Psoas muscle (tissue), 8 donors: ENCODE measurements around the gene CYB5D1. TPM values are rescaled to one million over a fixed set of nuclear protein-coding genes. Genes with fewer than 3 reads are reported as not detected.

Experiments used
- ATAC-seq, 4 donors: fragments of 200-7000 bp; cut with Tn5 transposase; one replicate each; pipeline ENCODE4 v1.9.1; 2020; ENCODE audit warnings: moderate library complexity in 3 of 4, mild to moderate bottlenecking in 2 of 4
- DNase-seq, 2 donors: peaks; one replicate each; pipeline ENCODE4 v3.0.0-alpha.2; 2020
- H3K27ac ChIP-seq: fragments of 200-600 bp; one replicate; pipeline ENCODE4 v1.8.0; 2022
- H3K27me3 ChIP-seq, 3 donors: fragments of 200-600 bp in 1 of 3; one replicate each; pipeline versions ENCODE4 v1.6.1 to v1.8.0; 2013 to 2022; ENCODE audit warnings: low read length in 2 of 3, mild to moderate bottlenecking in 2 of 3, moderate library complexity in 1 of 3; ENCODE audit not compliant: insufficient read depth in 3 of 3
- H3K36me3 ChIP-seq, 2 donors: fragments of 200-600 bp in 1 of 2; one replicate each; pipeline versions ENCODE4 v1.6.1 to v1.8.0; 2013 to 2022; ENCODE audit warnings: low read depth in 1 of 2, mild to moderate bottlenecking in 1 of 2, moderate library complexity in 1 of 2; ENCODE audit not compliant: insufficient read depth in 1 of 2
- H3K4me1 ChIP-seq: fragments of 200-600 bp; one replicate; pipeline ENCODE4 v1.8.0; 2022
- H3K4me3 ChIP-seq: fragments of 200-600 bp; one replicate; pipeline ENCODE4 v1.8.0; 2022; ENCODE audit warnings: mild to moderate bottlenecking
- H3K9me3 ChIP-seq: fragments of 200-600 bp; one replicate; pipeline ENCODE4 v1.8.0; 2022
- WGBS, 3 donors: extraction: QIAGEN DNeasy Blood & Tissue Kit; methylation state at CpG; one replicate each; pipeline versions ENCODE4 v1.1.6 to v1.1.7; 2013; 5-methylcytosine and 5-hydroxymethylcytosine counted together
- intact Hi-C, 2 donors: fragments of 100-400 bp; cut with DNase I; formaldehyde crosslinking; loops; one replicate each; pipeline versions ENCODE4 v1.11.0 to v1.14.2; 2022
- polyA plus RNA-seq, 3 donors: library from polyadenylated mRNA; stranded (reverse); fragments of 200-250 nt; gene quantifications; one replicate each; pipeline ENCODE4 v1.2.3, GENCODE V29; 2013
- total RNA-seq, 4 donors: library from RNA; stranded (reverse); fragmentation: NEBNext Ultra II Directional in 2 of 4; extraction: Animal tissue kit (Norgen Biotek cat#: 25700) in 2 of 4; gene quantifications; one replicate each; pipeline versions ENCODE4 v1.2.1 to v1.2.4, GENCODE V29; 2021 to 2023
- TF ChIP-seq, protein P1 (sequence below): fragments of 200-600 bp; IDR thresholded peaks from one replicate; pipeline ENCODE4 v1.8.0; 2022; ENCODE audit warnings: antibody characterized with exemption
- donor health status: healthy with polysubstance abuse.
- donor health status: DM: no; HTN: no; CAD: no; lungs with moderate emphysema.
- donor health status: Bipolar disorder and iron deficiency.
- donor health status: healthy.
- donor health status: DM: yes; HTN: yes; CAD: no.
- donor health status: DM: no; HTN: no; CAD: no.
- donor health status: DM: no; HTN: no; CAD: no.
- donor health status: DM: yes; HTN: yes; CAD: no.

CYB5D1 gene
- total and polyA plus RNA-seq, 7 donors: 7.1 to 31.7 (median 10.4) TPM

GRCh38 chr17:7852262-7852670 lies 5.5 kb upstream of the CYB5D1 start:
- peaks cover 10 to 69% of the 10 kb centered on the region in 2 donors for H3K36me3 ChIP-seq
- H3K27ac ChIP-seq: peak overlapping the region; percentile 23
- no peaks in the 10 kb centered on the region for H3K27me3 ChIP-seq
- no peaks in the 10 kb centered on the region for H3K9me3 ChIP-seq
- ATAC-seq: no peak
- peak in 1 of 2 donors; percentile 58 for DNase-seq
- peaks cover 19% of the 10 kb centered on the region for H3K4me1 ChIP-seq
- 67 to 74% (median 70%) methylated on average over 20 of the region's 20 CpGs for WGBS, 3 donors
- H3K4me3 ChIP-seq: peak overlapping the region; percentile 8
- TF ChIP-seq, protein P1, sequence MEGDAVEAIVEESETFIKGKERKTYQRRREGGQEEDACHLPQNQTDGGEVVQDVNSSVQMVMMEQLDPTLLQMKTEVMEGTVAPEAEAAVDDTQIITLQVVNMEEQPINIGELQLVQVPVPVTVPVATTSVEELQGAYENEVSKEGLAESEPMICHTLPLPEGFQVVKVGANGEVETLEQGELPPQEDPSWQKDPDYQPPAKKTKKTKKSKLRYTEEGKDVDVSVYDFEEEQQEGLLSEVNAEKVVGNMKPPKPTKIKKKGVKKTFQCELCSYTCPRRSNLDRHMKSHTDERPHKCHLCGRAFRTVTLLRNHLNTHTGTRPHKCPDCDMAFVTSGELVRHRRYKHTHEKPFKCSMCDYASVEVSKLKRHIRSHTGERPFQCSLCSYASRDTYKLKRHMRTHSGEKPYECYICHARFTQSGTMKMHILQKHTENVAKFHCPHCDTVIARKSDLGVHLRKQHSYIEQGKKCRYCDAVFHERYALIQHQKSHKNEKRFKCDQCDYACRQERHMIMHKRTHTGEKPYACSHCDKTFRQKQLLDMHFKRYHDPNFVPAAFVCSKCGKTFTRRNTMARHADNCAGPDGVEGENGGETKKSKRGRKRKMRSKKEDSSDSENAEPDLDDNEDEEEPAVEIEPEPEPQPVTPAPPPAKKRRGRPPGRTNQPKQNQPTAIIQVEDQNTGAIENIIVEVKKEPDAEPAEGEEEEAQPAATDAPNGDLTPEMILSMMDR: no peak
- intact Hi-C loops: loop anchor here in 1 of 2 donors (5.0 kb wide), 1 partner anchor 110 kb away; no protein-coding TSS in a partner anchor

GRCh38 chr17:7852919-7853690 lies 4.7 kb upstream of the CYB5D1 start:
- H3K4me1 ChIP-seq: peaks cover 19% of the 10 kb centered on the region
- peak overlapping the region; percentile 86 for H3K4me3 ChIP-seq
- DNase-seq (peak in 1 of 2 donors; percentile 56), ATAC-seq (no peak)
- H3K36me3 ChIP-seq: peaks cover 8 to 61% of the 10 kb centered on the region in 2 donors
- H3K27ac ChIP-seq: peak overlapping the region; percentile 30
- TF ChIP-seq, protein P1: no peak
- intact Hi-C loops: loop anchor here in 1 of 2 donors (5.0 kb wide), 1 partner anchor 111 kb away; no protein-coding TSS in a partner anchor
- 68 to 75% (median 71%) methylated on average over 42 to 51 of the region's 51 CpGs for WGBS, 3 donors
- H3K9me3 ChIP-seq: no peaks in the 10 kb centered on the region
- H3K27me3 ChIP-seq: no peaks in the 10 kb centered on the region

DNA sequence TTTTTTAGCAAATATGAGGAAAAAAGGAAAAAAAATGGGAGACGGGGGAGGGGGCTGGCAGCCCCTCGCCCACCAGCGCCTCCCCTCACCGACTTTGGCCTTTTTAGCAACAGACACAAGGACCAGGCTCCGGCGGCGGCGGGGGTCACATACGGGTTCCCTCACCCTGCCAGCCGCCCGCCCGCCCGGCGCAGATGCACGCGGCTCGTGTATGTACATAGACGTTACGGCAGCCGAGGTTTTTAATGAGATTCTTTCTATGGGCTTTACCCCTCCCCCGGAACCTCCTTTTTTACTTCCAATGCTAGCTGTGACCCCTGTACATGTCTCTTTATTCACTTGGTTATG lies 4.1 kb upstream of the CYB5D1 start:
- TF ChIP-seq, protein P1: no peak
- H3K9me3 ChIP-seq: no peaks in the 10 kb centered on the region
- H3K27me3 ChIP-seq: no peaks in the 10 kb centered on the region
- intact Hi-C loops: loop anchor here in 1 of 2 donors (5.0 kb wide), 1 partner anchor 111 kb away; no protein-coding TSS in a partner anchor
- H3K4me3 ChIP-seq: peak overlapping the region; percentile 86
- WGBS, 3 donors: 76 to 81% (median 78%) methylated on average over 21 of the region's 21 CpGs
- peak in 1 of 2 donors; percentile 54 for DNase-seq
- peak overlapping the region; percentile 30 for H3K27ac ChIP-seq
- peaks cover 8 to 57% of the 10 kb centered on the region in 2 donors for H3K36me3 ChIP-seq
- ATAC-seq: no peak
- H3K4me1 ChIP-seq: peaks cover 24% of the 10 kb centered on the region

DNA sequence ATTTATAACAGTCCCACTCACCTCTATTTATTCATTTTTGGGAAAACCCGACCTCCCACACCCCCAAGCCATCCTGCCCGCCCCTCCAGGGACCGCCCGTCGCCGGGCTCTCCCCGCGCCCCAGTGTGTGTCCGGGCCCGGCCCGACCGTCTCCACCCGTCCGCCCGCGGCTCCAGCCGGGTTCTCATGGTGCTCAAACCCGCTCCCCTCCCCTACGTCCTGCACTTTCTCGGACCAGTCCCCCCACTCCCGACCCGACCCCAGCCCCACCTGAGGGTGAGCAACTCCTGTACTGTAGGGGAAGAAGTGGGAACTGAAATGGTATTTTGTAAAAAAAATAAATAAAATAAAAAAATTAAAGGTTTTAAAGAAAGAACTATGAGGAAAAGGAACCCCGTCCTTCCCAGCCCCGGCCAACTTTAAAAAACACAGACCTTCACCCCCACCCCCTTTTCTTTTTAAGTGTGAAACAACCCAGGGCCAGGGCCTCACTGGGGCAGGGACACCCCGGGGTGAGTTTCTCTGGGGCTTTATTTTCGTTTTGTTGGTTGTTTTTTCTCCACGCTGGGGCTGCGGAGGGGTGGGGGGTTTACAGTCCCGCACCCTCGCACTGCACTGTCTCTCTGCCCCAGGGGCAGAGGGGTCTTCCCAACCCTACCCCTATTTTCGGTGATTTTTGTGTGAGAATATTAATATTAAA lies 3.6 kb upstream of the CYB5D1 start:
- H3K36me3 ChIP-seq: peaks cover 4 to 52% of the 10 kb centered on the region in 2 donors
- intact Hi-C loops: loop anchor here in 1 of 2 donors (5.0 kb wide), 1 partner anchor 112 kb away; no protein-coding TSS in a partner anchor
- peak overlapping the region; percentile 86 for H3K4me3 ChIP-seq
- no peaks in the 10 kb centered on the region for H3K9me3 ChIP-seq
- peak overlapping the region; percentile 30 for H3K27ac ChIP-seq
- no peaks in the 10 kb centered on the region for H3K27me3 ChIP-seq
- 69 to 74% (median 70%) methylated on average over 31 of the region's 31 CpGs for WGBS, 3 donors
- peaks cover 30% of the 10 kb centered on the region for H3K4me1 ChIP-seq
- TF ChIP-seq, protein P1: no peak
- ATAC-seq (no peak), DNase-seq (peak in 1 of 2 donors; percentile 53)
